PFSK-1 (cell line): Measurements from ENCODE around the gene SLC22A12.

Experiments used
- REST ChIP-seq, 2 experiments: IDR thresholded peaks; 2 replicates each; pipeline versions ENCODE4 v1.6.1 to v1.8.0; 2011 to 2012; ENCODE audit warnings: low read depth in 2 of 2, low read length in 2 of 2, control low read depth in 1 of 2, inconsistent platforms in 1 of 2, mild to moderate bottlenecking in 1 of 2, moderate library complexity in 1 of 2; ENCODE audit not compliant: insufficient read depth in 1 of 2
- SIN3A ChIP-seq: IDR thresholded peaks from 2 replicates; pipeline ENCODE4 v1.6.1; 2012; ENCODE audit warnings: mild to moderate bottlenecking, low read length, moderate library complexity, borderline replicate concordance; ENCODE audit not compliant: insufficient read depth

GRCh38 chr11:64580412-64580811 lies 10.6 kb upstream of the SLC22A12 start:
- TF ChIP-seq SIN3A: no peak
- TF ChIP-seq REST (IDR thresholded peaks at IDR 0.05; ENCODE audit: insufficient read depth in 1 of 2, low read depth in 2 of 2, low read length in 2 of 2): no peak
